ENCODE results near the gene ARL1. TPM values are rescaled to one million over a fixed set of nuclear protein-coding genes. Genes with fewer than 3 reads are reported as not detected.

ARL1 gene
- total and polyA plus RNA-seq, 10 of the 15 experiments (the other 5 are each of a cell fraction or from before 2014, with no cell fraction given), result 28.5 to 95.0 (median 65.7) TPM

DNA sequence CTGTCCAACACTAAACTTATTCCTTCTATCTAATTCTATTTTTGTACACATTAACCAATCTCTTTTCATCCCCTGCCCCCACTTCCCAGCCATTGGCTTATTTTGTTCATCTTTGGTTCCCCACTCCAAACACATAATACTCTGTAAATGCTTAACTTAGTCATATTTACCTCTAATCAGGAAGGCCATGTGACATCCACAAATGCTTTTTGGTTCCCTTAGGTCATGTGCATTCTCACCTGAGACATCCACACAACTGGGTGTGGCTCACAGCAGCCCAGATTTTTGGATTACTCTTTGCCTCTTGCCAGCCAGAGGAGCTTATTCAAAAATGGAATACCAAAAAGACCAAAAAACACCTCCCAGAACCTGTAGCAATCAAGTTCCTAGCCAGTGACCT lies 28.4 kb downstream of the ARL1 start:
- FAIRE-seq (no peak), ATAC-seq (no peak), DNase-seq (ENCODE audit: low read depth, low spot score) (no peak)
- Histone ChIP-seq H3K9ac (ENCODE audit: control insufficient read depth, insufficient read depth, low read length) (no peak overlapping the region), H3K9me3 (replicated peaks; ENCODE audit: control insufficient read depth, insufficient read depth, low read length) (no peaks in the 10 kb centered on the region), H2AFZ (ENCODE audit: control insufficient read depth, low read depth, low read length) (no peak overlapping the region), H3K36me3 (ENCODE audit: control insufficient read depth in 2 of 2, insufficient read depth in 2 of 2, low read length in 1 of 2) (peaks cover 3 to 33% of the 10 kb centered on the region in 2 experiments), H3K4me1 (ENCODE audit: control insufficient read depth, insufficient read depth, low read length) (no peaks in the 10 kb centered on the region), H3K4me3 (no peak overlapping the region), H4K20me1 (ENCODE audit: control insufficient read depth, insufficient read depth) (no peaks in the 10 kb centered on the region), H3K79me2 (ENCODE audit: control insufficient read depth, insufficient read depth, low read length) (no peaks in the 10 kb centered on the region), H3K4me2 (ENCODE audit: control insufficient read depth, insufficient read depth) (no peak overlapping the region), H3K27ac (ENCODE audit: control insufficient read depth, insufficient read depth) (no peak overlapping the region), H3K27me3 (replicated peaks in 1 of 2; ENCODE audit: control insufficient read depth in 2 of 2, insufficient read depth in 2 of 2, low read length in 1 of 2) (no peaks in the 10 kb centered on the region)
- CTCF ChIA-PET, result no interaction called here
- POLR2A ChIA-PET, result no interaction called here
- BruUV-seq (replicated peaks), result no TSS peak
- TF ChIP-seq TCF7 (IDR thresholded peaks at IDR 0.05; ENCODE audit: borderline replicate concordance), result no peak
- no peak for TF ChIP-seq CHD1 (IDR thresholded peaks at IDR 0.05; ENCODE audit: low read depth, low read length)
- TF ChIP-seq EED (IDR thresholded peaks at IDR 0.05; ENCODE audit: low read depth), result no peak
- no peak for TF ChIP-seq IRF4 (IDR thresholded peaks at IDR 0.05; ENCODE audit: low read depth, low read length)
- TF ChIP-seq BHLHE40 (IDR thresholded peaks at IDR 0.05; ENCODE audit: borderline replicate concordance in 1 of 2, low read depth in 2 of 2, low read length in 1 of 2), result no peak
- TF ChIP-seq WRNIP1 (IDR thresholded peaks at IDR 0.05; ENCODE audit: borderline replicate concordance, low read depth, low read length), result no peak
- TF ChIP-seq, protein P1, sequence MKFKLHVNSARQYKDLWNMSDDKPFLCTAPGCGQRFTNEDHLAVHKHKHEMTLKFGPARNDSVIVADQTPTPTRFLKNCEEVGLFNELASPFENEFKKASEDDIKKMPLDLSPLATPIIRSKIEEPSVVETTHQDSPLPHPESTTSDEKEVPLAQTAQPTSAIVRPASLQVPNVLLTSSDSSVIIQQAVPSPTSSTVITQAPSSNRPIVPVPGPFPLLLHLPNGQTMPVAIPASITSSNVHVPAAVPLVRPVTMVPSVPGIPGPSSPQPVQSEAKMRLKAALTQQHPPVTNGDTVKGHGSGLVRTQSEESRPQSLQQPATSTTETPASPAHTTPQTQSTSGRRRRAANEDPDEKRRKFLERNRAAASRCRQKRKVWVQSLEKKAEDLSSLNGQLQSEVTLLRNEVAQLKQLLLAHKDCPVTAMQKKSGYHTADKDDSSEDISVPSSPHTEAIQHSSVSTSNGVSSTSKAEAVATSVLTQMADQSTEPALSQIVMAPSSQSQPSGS (IDR thresholded peaks at IDR 0.05; ENCODE audit: low read length), result no peak
- TF ChIP-seq IKZF1 (conservative IDR thresholded peaks at IDR 0.05), result no peak
- TF ChIP-seq MTA3 (IDR thresholded peaks at IDR 0.05; ENCODE audit: borderline replicate concordance, low read length), result no peak
- TF ChIP-seq RCOR1 (conservative IDR thresholded peaks at IDR 0.05; ENCODE audit: low read depth, low read length), result no peak
- TF ChIP-seq ZSCAN29 (IDR thresholded peaks at IDR 0.05), result no peak
- TF ChIP-seq RB1 (IDR thresholded peaks at IDR 0.05; ENCODE audit: borderline replicate concordance), result no peak
- no peak for TF ChIP-seq KAT2A (conservative IDR thresholded peaks at IDR 0.05; ENCODE audit: control insufficient read depth, low read depth, low read length)
- no peak for TF ChIP-seq ZZZ3 (IDR thresholded peaks at IDR 0.05; ENCODE audit: control insufficient read depth, insufficient read length, low read depth)
- TF ChIP-seq, protein P2, sequence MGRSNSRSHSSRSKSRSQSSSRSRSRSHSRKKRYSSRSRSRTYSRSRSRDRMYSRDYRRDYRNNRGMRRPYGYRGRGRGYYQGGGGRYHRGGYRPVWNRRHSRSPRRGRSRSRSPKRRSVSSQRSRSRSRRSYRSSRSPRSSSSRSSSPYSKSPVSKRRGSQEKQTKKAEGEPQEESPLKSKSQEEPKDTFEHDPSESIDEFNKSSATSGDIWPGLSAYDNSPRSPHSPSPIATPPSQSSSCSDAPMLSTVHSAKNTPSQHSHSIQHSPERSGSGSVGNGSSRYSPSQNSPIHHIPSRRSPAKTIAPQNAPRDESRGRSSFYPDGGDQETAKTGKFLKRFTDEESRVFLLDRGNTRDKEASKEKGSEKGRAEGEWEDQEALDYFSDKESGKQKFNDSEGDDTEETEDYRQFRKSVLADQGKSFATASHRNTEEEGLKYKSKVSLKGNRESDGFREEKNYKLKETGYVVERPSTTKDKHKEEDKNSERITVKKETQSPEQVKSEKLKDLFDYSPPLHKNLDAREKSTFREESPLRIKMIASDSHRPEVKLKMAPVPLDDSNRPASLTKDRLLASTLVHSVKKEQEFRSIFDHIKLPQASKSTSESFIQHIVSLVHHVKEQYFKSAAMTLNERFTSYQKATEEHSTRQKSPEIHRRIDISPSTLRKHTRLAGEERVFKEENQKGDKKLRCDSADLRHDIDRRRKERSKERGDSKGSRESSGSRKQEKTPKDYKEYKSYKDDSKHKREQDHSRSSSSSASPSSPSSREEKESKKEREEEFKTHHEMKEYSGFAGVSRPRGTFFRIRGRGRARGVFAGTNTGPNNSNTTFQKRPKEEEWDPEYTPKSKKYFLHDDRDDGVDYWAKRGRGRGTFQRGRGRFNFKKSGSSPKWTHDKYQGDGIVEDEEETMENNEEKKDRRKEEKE (IDR thresholded peaks at IDR 0.05), result no peak
- TF ChIP-seq EP300 (IDR thresholded peaks at IDR 0.05; ENCODE audit: borderline replicate concordance in 1 of 2, control insufficient read depth in 1 of 2, low read depth in 2 of 2, low read length in 2 of 2), result no peak
- TF ChIP-seq, protein P3, sequence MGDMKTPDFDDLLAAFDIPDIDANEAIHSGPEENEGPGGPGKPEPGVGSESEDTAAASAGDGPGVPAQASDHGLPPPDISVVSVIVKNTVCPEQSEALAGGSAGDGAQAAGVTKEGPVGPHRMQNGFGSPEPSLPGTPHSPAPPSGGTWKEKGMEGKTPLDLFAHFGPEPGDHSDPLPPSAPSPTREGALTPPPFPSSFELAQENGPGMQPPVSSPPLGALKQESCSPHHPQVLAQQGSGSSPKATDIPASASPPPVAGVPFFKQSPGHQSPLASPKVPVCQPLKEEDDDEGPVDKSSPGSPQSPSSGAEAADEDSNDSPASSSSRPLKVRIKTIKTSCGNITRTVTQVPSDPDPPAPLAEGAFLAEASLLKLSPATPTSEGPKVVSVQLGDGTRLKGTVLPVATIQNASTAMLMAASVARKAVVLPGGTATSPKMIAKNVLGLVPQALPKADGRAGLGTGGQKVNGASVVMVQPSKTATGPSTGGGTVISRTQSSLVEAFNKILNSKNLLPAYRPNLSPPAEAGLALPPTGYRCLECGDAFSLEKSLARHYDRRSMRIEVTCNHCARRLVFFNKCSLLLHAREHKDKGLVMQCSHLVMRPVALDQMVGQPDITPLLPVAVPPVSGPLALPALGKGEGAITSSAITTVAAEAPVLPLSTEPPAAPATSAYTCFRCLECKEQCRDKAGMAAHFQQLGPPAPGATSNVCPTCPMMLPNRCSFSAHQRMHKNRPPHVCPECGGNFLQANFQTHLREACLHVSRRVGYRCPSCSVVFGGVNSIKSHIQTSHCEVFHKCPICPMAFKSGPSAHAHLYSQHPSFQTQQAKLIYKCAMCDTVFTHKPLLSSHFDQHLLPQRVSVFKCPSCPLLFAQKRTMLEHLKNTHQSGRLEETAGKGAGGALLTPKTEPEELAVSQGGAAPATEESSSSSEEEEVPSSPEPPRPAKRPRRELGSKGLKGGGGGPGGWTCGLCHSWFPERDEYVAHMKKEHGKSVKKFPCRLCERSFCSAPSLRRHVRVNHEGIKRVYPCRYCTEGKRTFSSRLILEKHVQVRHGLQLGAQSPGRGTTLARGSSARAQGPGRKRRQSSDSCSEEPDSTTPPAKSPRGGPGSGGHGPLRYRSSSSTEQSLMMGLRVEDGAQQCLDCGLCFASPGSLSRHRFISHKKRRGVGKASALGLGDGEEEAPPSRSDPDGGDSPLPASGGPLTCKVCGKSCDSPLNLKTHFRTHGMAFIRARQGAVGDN (IDR thresholded peaks at IDR 0.05), result no peak
- in situ Hi-C loops (cut with MboI) (no loop called here), intact Hi-C loops (cut with micrococcal nuclease; ENCODE audit: unreplicated experiment) (no loop called here)
- SMC1A ChIA-PET (ENCODE audit: uncharacterized antibody, unreplicated experiment), result no interaction called here
- RAD21 ChIA-PET (ENCODE audit: unreplicated experiment), result no interaction called here

Measured in GM12878 (cell line).